HFF-Myc (cell line): ENCODE measurements around the gene USP34.
"Not testable (repeated sequence)": the region's sequence is repeated elsewhere in the genome, so short reads cannot be mapped to it uniquely, and the experiment has no call there.

ENCODE experiments used
- DNase-seq: peaks from one replicate; pipeline ENCODE4 v3.0.0-alpha.2; 2011; ENCODE audit warnings: low read depth; ENCODE audit errors: extremely low read depth
- H3K4me3 ChIP-seq: replicated peaks from 2 replicates; pipeline ENCODE4 v1.5.1; 2011; ENCODE audit warnings: low read depth, mild to moderate bottlenecking, control low read depth, low read length
- TF ChIP-seq, protein P1 (sequence below): IDR thresholded peaks from 2 replicates; pipeline ENCODE4 v1.5.1; 2012; ENCODE audit warnings: mild to moderate bottlenecking, low read depth, low read length, control low read depth; ENCODE audit errors: missing control alignments

USP34 gene

GRCh38 chr2:61448229-61448628, 22.7 kb downstream of the USP34 start:
- no peak for DNase-seq
- TF ChIP-seq, protein P1, sequence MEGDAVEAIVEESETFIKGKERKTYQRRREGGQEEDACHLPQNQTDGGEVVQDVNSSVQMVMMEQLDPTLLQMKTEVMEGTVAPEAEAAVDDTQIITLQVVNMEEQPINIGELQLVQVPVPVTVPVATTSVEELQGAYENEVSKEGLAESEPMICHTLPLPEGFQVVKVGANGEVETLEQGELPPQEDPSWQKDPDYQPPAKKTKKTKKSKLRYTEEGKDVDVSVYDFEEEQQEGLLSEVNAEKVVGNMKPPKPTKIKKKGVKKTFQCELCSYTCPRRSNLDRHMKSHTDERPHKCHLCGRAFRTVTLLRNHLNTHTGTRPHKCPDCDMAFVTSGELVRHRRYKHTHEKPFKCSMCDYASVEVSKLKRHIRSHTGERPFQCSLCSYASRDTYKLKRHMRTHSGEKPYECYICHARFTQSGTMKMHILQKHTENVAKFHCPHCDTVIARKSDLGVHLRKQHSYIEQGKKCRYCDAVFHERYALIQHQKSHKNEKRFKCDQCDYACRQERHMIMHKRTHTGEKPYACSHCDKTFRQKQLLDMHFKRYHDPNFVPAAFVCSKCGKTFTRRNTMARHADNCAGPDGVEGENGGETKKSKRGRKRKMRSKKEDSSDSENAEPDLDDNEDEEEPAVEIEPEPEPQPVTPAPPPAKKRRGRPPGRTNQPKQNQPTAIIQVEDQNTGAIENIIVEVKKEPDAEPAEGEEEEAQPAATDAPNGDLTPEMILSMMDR = no peak
- no peak overlapping the region for H3K4me3 ChIP-seq

DNA sequence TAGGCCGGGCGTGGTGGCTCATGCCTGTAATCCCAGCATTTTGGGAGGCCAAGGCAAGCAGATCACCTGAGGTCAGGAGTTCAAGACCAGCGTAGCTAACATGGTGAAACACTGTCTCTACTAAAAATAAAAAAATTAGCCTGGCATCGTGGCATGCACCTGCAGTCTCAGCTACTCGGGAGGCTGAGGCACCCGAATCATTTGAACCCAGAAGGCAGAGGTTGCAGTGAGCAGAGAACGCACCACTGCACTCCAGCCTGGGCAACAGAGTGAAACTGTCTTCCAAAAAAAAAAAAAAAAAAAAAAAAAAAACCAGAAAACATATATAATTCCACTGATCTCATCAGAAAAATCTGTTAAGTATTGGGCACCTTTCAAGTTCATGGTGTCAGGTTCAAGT, 23.9 kb downstream of the USP34 start:
- DNase-seq, H3K4me3 ChIP-seq: not testable (repeated sequence)

DNA sequence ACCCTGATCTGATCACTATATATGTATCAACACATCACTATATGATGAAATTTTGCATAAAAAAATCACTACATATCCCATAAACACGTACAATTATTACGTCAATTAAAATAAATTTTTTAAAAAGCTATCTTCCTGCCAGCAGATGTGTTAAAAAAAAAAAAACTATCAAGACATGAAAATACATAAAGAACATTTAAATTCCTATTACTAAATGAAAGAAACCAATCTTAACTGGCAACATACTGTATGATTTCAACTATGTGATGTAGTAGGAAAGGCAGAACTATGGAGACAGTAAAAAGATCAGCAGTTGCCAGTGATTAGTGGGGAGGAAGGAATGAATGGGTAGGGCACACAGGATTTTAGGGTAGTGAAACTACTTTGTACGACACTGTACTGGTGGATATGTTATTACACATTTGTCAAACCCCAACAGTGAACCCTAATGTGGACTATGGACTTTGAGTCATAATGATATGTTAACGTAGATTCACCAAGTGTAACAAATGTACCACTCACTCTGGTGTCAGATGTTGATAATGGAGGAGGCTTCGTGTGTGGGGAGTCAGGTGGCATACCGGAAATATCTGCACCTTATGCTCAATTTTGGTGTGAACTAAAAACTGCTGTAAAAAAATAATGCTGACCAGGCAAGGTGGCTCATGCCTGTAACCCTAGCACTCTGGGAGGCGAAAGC, 27.4 kb downstream of the USP34 start:
- TF ChIP-seq, protein P1 = no peak
- H3K4me3 ChIP-seq = no peak overlapping the region
- no peak for DNase-seq

- no peak overlapping the region for H3K4me3 ChIP-seq
- no peak for DNase-seq
- TF ChIP-seq, protein P1 = no peak
Measured at GRCh38 chr2:61439241-61440002, 31.5 kb downstream of the USP34 start.

DNA sequence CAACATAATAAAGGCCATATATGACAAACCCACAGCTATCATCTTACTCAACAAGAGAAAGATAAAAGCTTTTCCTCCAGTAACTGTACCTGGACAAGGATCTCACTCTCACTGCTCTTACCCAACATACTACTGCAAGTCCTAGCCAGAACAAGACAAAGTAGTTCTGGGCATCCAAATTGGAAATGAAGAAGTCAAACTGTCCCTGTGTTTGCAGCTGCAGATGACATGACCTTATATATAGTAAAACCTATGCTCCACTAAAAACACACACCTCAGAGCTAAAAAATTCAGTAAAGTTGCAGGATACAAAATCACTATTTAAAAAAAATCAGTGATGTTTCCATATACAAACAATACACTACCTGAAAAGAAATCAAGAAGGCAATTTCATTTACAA, 32.2 kb downstream of the USP34 start:
- no peak for DNase-seq
- TF ChIP-seq, protein P1 = no peak
- no peak overlapping the region for H3K4me3 ChIP-seq

GRCh38 chr2:61437170-61437569, 33.7 kb downstream of the USP34 start:
- TF ChIP-seq, protein P1 = no peak
- no peak for DNase-seq
- H3K4me3 ChIP-seq = no peak overlapping the region

- H3K4me3 ChIP-seq = no peak overlapping the region
- TF ChIP-seq, protein P1 = no peak
- no peak for DNase-seq
Measured at GRCh38 chr2:61436092-61436491, 34.8 kb downstream of the USP34 start.
